K562 (cell line): ENCODE measurements around the gene PHKA1.
"Not testable (repeated sequence)": the region's sequence is repeated elsewhere in the genome, so short reads cannot be mapped to it uniquely, and the experiment has no call there.

Experiments used
- CBX3 ChIP-seq, 2 experiments: IDR thresholded peaks; 1 replicate in 1 of 2; 2 replicates in 1 of 2; pipeline ENCODE4 v1.6.1; 2012; ENCODE audit warnings: inconsistent platforms in 2 of 2, low read length in 2 of 2, borderline replicate concordance in 1 of 2, control low read depth in 1 of 2
- CTCF ChIP-seq, 3 experiments: IDR thresholded peaks in 2 of 3; conservative IDR thresholded peaks in 1 of 3; 2 replicates each; pipeline ENCODE4 v1.5.1; 2011 to 2012; ENCODE audit warnings: low read length in 3 of 3, mild to moderate bottlenecking in 3 of 3, control low read depth in 2 of 3, improper control_type of control experiment in 1 of 3, inconsistent platforms in 1 of 3, low read depth in 1 of 3, mixed read lengths in 1 of 3, moderate library complexity in 1 of 3; ENCODE audit not compliant: insufficient read depth in 2 of 3
- MEF2D ChIP-seq: conservative IDR thresholded peaks from 2 replicates; pipeline ENCODE4 v1.6.1; 2016; ENCODE audit warnings: low read depth, missing genetic modification characterization, missing compliant biosample characterization
- NR1H2 ChIP-seq: sonication (generic); formaldehyde crosslinking; IDR thresholded peaks from 2 replicates; pipeline ENCODE4 v1.4.0; 2020; ENCODE audit warnings: mild to moderate bottlenecking, missing genetic modification reagents
- REST ChIP-seq, 2 experiments: fragments of 450-650 bp; formaldehyde crosslinking in 1 of 2; IDR thresholded peaks; 2 replicates each; pipeline versions ENCODE4 v1.4.0 to v1.6.1; 2014 to 2020; ENCODE audit warnings: mild to moderate bottlenecking in 2 of 2, borderline replicate concordance in 1 of 2, low read depth in 1 of 2
- TRIM28 ChIP-seq: fragments of 450-650 bp; IDR thresholded peaks from 2 replicates; pipeline ENCODE4 v1.6.1; 2017
- ZBTB1 ChIP-seq: sonication (generic); formaldehyde crosslinking; IDR thresholded peaks from 2 replicates; pipeline ENCODE4 v1.8.1; 2023; ENCODE audit warnings: missing genetic modification reagents, low read depth, mild to moderate bottlenecking, borderline replicate concordance
- ZNF766 ChIP-seq: fragments of 200-800 bp; sonication (Bioruptor generic); conservative IDR thresholded peaks from 2 replicates; pipeline ENCODE4 v1.6.1; 2016; ENCODE audit warnings: missing genetic modification characterization, missing compliant biosample characterization

- not testable (repeated sequence) for TF ChIP-seq CBX3 (IDR thresholded peaks at IDR 0.05; ENCODE audit: borderline replicate concordance in 1 of 2, low read length in 2 of 2); REST (IDR thresholded peaks at IDR 0.05; ENCODE audit: borderline replicate concordance); REST (CRISPR knock-in tag; IDR thresholded peaks at IDR 0.05; ENCODE audit: low read depth); ZBTB1 (CRISPR knock-in tag); MEF2D (tag); NR1H2 (CRISPR knock-in tag); CTCF (IDR thresholded peaks at IDR 0.05 in 2 of 3, conservative IDR thresholded peaks at IDR 0.05 in 1 of 3; ENCODE audit: insufficient read depth in 2 of 3, low read depth in 1 of 3, low read length in 3 of 3); TRIM28; ZNF766 (CRISPR knock-in tag)
Observed at GRCh38 chrX:72713599-72714477, at the start of gene PHKA1.
